ENCODE results near the gene PNPT1. TPM values are rescaled to one million over a fixed set of nuclear protein-coding genes. Genes with fewer than 3 reads are reported as not detected.
A peak's percentile ranks its signal among the peaks of the same experiment; 100 is the strongest.

PNPT1 gene
- total and polyA plus RNA-seq, 8 donors: 20.3 to 28.0 (median 26.0) TPM

DNA sequence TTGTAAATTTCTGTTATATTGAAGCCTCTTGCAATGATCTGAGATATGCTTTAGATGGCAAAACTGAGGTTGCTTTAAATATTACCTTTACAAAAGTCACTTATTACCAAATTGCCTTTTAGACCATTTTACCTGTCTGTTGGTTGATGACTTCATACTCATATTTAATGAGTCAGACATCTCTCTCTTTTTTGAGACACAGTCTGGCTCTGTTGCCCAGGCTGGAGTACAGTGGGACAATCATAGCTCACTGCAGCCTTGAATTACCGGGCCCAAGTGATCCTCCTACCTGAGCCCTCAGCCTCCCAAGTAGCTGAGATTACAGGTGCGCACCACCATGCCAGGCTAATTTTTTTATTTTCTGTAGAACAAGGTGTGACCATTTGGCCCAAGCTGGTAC, 64.7 kb downstream of the PNPT1 start:
- no peak overlapping the region for H3K4me3 ChIP-seq
- intact Hi-C loops (cut with DNase I): no loop called here
- ATAC-seq (no peak), DNase-seq (no peak)
- no peaks in the 10 kb centered on the region for H3K27me3 ChIP-seq
- H3K4me1 ChIP-seq: peaks cover 0 to 2% of the 10 kb centered on the region in 2 donors
- H3K9me3 ChIP-seq: no peaks in the 10 kb centered on the region
- H3K36me3 ChIP-seq: peaks cover 0 to 36% of the 10 kb centered on the region in 2 donors
- H3K27ac ChIP-seq: no peak overlapping the region
- TF ChIP-seq, protein P1, sequence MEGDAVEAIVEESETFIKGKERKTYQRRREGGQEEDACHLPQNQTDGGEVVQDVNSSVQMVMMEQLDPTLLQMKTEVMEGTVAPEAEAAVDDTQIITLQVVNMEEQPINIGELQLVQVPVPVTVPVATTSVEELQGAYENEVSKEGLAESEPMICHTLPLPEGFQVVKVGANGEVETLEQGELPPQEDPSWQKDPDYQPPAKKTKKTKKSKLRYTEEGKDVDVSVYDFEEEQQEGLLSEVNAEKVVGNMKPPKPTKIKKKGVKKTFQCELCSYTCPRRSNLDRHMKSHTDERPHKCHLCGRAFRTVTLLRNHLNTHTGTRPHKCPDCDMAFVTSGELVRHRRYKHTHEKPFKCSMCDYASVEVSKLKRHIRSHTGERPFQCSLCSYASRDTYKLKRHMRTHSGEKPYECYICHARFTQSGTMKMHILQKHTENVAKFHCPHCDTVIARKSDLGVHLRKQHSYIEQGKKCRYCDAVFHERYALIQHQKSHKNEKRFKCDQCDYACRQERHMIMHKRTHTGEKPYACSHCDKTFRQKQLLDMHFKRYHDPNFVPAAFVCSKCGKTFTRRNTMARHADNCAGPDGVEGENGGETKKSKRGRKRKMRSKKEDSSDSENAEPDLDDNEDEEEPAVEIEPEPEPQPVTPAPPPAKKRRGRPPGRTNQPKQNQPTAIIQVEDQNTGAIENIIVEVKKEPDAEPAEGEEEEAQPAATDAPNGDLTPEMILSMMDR (IDR thresholded peaks at IDR 0.05): no peak

DNA sequence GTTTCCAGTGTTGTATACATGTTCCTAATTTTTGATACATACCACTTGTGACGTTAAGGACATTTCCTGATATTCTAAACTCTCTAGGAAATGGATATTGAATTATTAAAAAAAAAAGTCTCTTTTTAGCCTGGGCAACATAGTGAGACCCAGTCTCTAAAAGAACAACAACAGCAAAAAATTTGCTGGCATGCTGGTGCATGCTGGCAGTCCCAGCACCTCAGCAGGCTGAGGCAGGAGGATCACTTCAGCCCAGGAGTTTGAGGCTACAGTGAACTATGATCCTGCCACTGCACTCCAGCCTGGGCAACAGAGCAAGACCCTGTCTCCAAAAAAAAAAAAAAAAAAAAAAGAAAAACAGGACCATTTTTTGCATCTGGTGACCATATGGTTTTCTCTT, 65.7 kb downstream of the PNPT1 start:
- intact Hi-C loops (cut with DNase I): no loop called here
- no peak for ATAC-seq
- Histone ChIP-seq H3K4me1 (peaks cover 0 to 6% of the 10 kb centered on the region in 2 donors), H3K36me3 (peaks cover 0 to 26% of the 10 kb centered on the region in 2 donors), H3K27me3 (no peaks in the 10 kb centered on the region), H3K9me3 (no peaks in the 10 kb centered on the region), H3K27ac (no peak overlapping the region), H3K4me3 (no peak overlapping the region)
- no peak for DNase-seq
- TF ChIP-seq, protein P1 (IDR thresholded peaks at IDR 0.05): no peak

DNA sequence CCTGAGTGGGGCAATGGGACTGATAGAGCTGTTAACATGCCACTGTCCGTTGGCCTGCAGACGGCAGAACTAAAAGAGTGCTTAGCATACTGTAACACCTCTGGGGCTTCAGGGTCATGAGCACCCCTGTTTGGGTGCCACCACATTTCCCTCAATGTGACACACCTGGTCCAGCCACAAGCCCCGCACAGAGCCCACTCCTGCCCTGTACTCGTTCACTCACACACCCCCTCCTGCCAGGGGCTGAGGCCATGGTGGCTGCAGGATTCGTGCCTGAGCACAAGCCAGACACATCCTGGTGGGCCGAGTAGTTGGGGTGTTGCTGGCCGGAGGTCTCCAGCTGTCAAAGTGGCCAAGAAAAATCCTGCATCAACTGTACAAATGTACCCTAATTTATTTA, 71.8 kb downstream of the PNPT1 start:
- H3K4me3 ChIP-seq: no peak overlapping the region
- H3K27me3 ChIP-seq: no peaks in the 10 kb centered on the region
- H3K27ac ChIP-seq: no peak overlapping the region
- DNase-seq (no peak), ATAC-seq (no peak)
- peaks cover 0 to 20% of the 10 kb centered on the region in 2 donors for H3K36me3 ChIP-seq
- intact Hi-C loops (cut with DNase I): no loop called here
- H3K4me1 ChIP-seq: peaks cover 8 to 37% of the 10 kb centered on the region in 2 donors
- TF ChIP-seq, protein P1 (IDR thresholded peaks at IDR 0.05): no peak
- no peaks in the 10 kb centered on the region for H3K9me3 ChIP-seq

DNA sequence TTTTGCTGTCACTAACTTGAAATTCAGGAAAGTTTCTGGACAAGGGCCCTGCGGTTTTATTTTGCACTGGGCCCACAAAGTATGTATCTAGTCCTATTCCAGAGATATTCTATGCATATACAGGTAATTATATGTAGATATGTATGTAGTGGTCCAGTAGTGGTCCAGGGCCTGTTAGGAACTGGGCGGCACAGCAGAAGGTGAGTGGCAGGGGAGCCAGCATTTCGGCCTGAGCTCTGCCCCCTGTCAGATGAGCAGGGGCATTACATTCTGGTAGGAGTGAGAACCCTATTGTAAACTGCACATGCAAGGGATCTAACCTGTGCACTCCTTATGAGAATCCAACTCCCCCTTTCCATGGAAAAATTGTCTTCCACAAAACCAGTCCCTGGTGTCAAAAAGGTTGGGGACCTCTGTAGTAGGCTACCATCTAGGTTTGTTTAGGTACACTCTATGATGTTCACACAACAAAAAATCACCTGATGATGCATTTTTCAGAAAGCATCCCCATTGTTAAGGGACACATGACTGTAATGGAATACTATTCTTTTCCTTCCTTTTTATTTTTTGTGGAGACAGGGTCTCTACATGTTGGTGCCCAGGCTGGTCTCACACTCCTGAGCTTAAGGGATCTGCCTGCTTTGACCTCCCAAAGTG, 73.4 kb downstream of the PNPT1 start:
- ATAC-seq: no peak
- Histone ChIP-seq H3K4me3 (peak overlapping the region in 1 of 2 donors; percentile 77), H3K4me1 (peaks cover 13 to 50% of the 10 kb centered on the region in 2 donors)

More for the DNA sequence above, 73.4 kb downstream of the PNPT1 start:
- Histone ChIP-seq H3K27ac (no peak overlapping the region), H3K27me3 (no peaks in the 10 kb centered on the region), H3K36me3 (peaks cover 0 to 11% of the 10 kb centered on the region in 2 donors), H3K9me3 (no peaks in the 10 kb centered on the region)
- TF ChIP-seq, protein P1 (IDR thresholded peaks at IDR 0.05): peak in 1 of 2 donors; percentile 26
- no peak for DNase-seq
- intact Hi-C loops (cut with DNase I): no loop called here

All from left lung (tissue), 10 donors.